Measurements from ENCODE around the gene GGCX.

Gene GGCX

DNA sequence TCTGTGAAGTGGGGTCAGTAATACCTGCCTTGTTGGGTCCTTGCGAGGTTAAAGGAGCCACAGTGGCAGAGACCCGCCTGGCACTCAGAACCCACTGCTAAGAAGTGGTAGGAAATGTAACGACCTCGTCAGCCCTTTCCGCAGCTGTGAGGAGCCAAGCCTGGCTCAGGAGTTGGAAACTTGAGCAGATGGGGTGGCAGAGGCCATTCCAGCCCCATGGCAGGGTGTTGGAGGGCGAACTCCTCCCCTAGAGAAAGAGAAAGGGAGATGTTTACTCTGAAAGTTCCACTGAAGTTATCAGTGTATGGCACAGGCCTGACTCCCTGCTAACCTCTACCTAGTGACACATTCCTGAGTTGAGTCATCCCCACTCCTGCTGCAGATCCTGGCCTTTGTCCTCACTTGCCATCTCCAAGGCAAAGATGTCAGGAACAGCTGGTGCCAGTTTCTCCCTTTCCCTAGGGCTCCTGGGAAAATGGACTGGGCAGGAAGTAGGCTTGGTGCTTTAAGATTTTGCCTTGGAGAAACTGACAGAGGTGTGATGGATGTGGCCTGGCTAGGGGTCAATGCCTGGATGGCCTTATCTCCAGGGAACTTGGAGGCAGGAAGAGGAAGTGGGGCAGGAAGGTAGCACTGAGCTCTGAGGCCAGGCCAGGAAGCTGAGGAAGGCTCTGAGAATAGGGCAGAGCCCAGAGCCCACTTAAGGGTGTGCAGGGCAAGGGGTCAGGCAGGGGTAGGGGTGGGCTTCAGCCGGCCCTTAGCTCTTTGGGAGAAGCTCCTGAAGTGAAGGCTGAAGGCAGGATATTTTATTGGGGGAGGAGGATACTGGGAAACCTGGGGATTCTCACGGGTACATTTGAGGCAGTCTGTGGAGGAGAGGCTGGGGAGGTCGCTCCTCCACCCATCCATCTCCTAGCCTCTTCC lies 23.8 kb upstream of the GGCX start:
- Histone ChIP-seq H3K27me3 (ENCODE audit: control insufficient read depth in 5 of 5, insufficient read depth in 4 of 5, low read length in 5 of 5) (no peaks in the 10 kb centered on the region), H3K36me3 (ENCODE audit: control insufficient read depth in 5 of 5, insufficient read depth in 5 of 5, low read length in 5 of 5) (peaks cover 0 to 4% (median 0%) of the 10 kb centered on the region in 5 donors), H3K27ac (ENCODE audit: low read depth, low read length) (peak overlapping the region; percentile 92), H3K4me3 (ENCODE audit: low read depth in 1 of 5, low read length in 5 of 5) (peak overlapping the region; percentile 68 to 82 (median 79)), H3K9ac (ENCODE audit: low read length in 5 of 5) (peak overlapping the region; percentile 29 to 84 (median 79)), H3K9me3 (ENCODE audit: control insufficient read depth in 5 of 5, low read length in 5 of 5) (no peaks in the 10 kb centered on the region), H3K4me1 (ENCODE audit: control insufficient read depth in 5 of 5, insufficient read depth in 5 of 5, low read length in 5 of 5) (peaks cover 14 to 77% (median 56%) of the 10 kb centered on the region in 5 donors)

DNA sequence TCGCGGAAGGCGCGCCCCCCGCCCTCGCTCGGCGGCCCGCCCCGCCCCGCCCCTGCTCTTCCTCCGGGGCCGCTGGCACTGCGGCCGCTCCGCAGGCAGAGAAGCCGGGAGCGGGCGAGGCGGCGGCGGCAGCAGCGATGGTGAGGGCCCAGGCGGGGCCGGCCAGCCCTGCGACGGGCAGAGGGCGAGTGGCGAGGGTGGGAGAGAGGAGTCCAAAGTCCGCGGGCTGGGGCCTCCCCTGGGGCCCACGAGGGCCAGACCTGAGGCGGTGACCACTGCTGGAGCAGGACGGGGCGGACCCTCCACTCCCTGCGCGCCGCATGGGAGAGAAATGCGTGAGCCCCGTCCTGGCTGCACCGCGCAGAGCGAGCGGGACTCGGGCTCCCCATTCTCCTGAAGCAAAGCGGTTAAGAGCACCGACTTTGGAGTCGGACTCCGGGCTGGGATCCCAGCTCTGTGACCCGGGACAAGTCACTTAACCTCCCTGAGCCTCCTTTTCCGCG lies 23.1 kb upstream of the GGCX start, which contains the start of gene VAMP5:
Gene VAMP5 (plus strand): TSS at position 78 of the 503 bp plus-strand sequence. CDS start 60 bp downstream, at position 138.
- Histone ChIP-seq H3K4me3 (ENCODE audit: low read depth in 1 of 5, low read length in 5 of 5) (peak within 1 kb of the TSS; percentile 68 to 82 (median 79)), H3K36me3 (ENCODE audit: control insufficient read depth in 5 of 5, insufficient read depth in 5 of 5, low read length in 5 of 5) (peaks cover 0 to 4% (median 0%) of the 10 kb centered on the region in 5 donors), H3K27ac (ENCODE audit: low read depth, low read length) (peak within 1 kb of the TSS; percentile 92), H3K9ac (ENCODE audit: low read length in 5 of 5) (peak within 1 kb of the TSS; percentile 35 to 84 (median 79)), H3K4me1 (ENCODE audit: control insufficient read depth in 5 of 5, insufficient read depth in 5 of 5, low read length in 5 of 5) (peaks cover 14 to 75% (median 58%) of the 10 kb centered on the region in 5 donors), H3K27me3 (ENCODE audit: control insufficient read depth in 5 of 5, insufficient read depth in 4 of 5, low read length in 5 of 5) (no peaks in the 10 kb centered on the region), H3K9me3 (ENCODE audit: control insufficient read depth in 5 of 5, low read length in 5 of 5) (no peaks in the 10 kb centered on the region)

DNA sequence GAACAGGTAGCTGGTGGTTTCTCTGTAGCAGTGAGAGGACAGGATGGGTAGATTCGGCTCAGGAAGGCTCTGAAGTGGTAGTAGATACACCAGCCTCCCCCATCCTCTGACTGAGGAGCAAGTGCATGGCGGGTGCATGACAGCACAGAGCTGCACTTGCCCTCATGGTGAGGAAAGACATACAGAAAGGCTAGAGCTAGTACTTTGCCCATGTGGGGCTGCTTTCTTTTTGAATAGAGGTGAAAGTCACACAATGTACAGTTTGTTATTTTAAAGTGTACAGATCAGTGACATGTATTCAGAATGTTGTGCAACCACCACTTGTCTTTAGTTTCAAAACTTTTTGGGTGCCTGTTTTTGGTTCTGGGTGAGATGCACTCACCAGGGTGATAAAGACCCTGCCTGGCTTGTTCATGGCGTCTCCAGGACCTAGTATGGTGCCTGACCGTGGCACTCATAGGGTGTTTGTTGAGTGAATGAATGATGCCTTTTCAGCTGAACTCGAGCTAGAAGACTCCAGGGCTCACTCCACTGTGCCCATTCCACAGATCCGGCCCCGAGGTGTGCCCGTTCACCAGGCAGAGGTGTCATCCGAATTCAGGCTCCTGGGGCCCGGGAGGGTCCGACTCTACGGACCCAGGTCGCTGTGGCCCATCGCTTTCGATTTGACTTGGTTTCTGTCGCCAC lies 22.5 kb upstream of the GGCX start:
- H3K9ac ChIP-seq (ENCODE audit: low read length in 5 of 5): peak overlapping the region; percentile 35 to 83 (median 68)
- H3K9me3 ChIP-seq (ENCODE audit: control insufficient read depth in 5 of 5, low read length in 5 of 5): no peaks in the 10 kb centered on the region
- H3K36me3 ChIP-seq (ENCODE audit: control insufficient read depth in 5 of 5, insufficient read depth in 5 of 5, low read length in 5 of 5): peaks cover 0 to 4% (median 0%) of the 10 kb centered on the region in 5 donors
- peaks cover 16 to 75% (median 58%) of the 10 kb centered on the region in 5 donors for H3K4me1 ChIP-seq (ENCODE audit: control insufficient read depth in 5 of 5, insufficient read depth in 5 of 5, low read length in 5 of 5)
- no peaks in the 10 kb centered on the region for H3K27me3 ChIP-seq (ENCODE audit: control insufficient read depth in 5 of 5, insufficient read depth in 4 of 5, low read length in 5 of 5)
- H3K27ac ChIP-seq (ENCODE audit: low read depth, low read length): peak overlapping the region; percentile 92
- H3K4me3 ChIP-seq (ENCODE audit: low read depth in 1 of 5, low read length in 5 of 5): peak overlapping the region; percentile 65 to 82 (median 74)

DNA sequence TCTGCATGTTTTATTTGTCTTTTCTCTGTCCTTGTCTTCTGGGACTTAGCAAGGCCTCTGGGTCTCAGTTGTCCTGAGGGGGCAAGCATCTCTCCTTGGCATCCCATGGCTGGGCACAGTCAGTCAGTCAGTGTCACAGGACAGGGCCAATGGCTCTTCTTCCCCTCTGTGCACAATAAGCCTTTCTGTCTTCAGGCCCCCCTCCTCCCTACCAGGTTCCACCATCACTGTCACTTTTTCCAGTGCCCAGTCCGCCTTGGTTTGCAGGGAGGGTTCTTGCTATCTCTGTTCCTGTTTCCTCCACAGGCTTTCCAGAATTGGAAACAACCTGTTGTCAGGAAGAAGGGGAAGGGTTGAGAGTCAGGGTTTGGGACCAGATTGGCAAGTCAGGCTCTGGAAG lies 21.2 kb upstream of the GGCX start:
- Histone ChIP-seq H3K27me3 (ENCODE audit: control insufficient read depth in 5 of 5, insufficient read depth in 4 of 5, low read length in 5 of 5) (no peaks in the 10 kb centered on the region), H3K4me1 (ENCODE audit: control insufficient read depth in 5 of 5, insufficient read depth in 5 of 5, low read length in 5 of 5) (peaks cover 12 to 75% (median 59%) of the 10 kb centered on the region in 5 donors), H3K36me3 (ENCODE audit: control insufficient read depth in 5 of 5, insufficient read depth in 5 of 5, low read length in 5 of 5) (peaks cover 0 to 4% (median 0%) of the 10 kb centered on the region in 5 donors), H3K27ac (ENCODE audit: low read depth, low read length) (no peak overlapping the region), H3K9ac (ENCODE audit: low read length in 5 of 5) (no peak overlapping the region), H3K9me3 (ENCODE audit: control insufficient read depth in 5 of 5, low read length in 5 of 5) (no peaks in the 10 kb centered on the region), H3K4me3 (ENCODE audit: low read depth in 1 of 5, low read length in 5 of 5) (no peak overlapping the region)

DNA sequence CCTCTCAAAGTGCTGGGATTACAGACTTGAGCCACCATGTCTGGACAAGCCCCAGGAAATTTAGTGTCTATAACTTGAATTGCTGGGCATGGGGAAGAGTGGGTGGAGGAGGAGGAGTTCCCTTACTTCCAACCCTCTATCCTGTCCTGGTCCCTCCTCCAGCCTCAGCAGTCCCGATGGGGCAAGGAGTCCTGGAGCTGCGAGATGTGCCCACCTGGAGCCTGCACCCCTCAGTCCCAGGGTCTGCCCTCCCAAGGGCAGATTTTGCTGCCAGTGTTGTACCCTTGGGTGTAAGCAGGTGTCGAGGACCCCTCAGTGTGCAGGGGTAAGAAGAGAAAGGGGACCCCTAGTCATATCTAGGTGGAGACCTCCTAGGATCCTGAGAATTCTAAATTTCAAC lies 18.9 kb upstream of the GGCX start:
- Histone ChIP-seq H3K27ac (ENCODE audit: low read depth, low read length) (peak overlapping the region; percentile 73), H3K4me1 (ENCODE audit: control insufficient read depth in 5 of 5, insufficient read depth in 5 of 5, low read length in 5 of 5) (peaks cover 9 to 65% (median 56%) of the 10 kb centered on the region in 5 donors), H3K36me3 (ENCODE audit: control insufficient read depth in 5 of 5, insufficient read depth in 5 of 5, low read length in 5 of 5) (peaks cover 0 to 4% (median 0%) of the 10 kb centered on the region in 5 donors), H3K9ac (ENCODE audit: low read length in 5 of 5) (peak overlapping the region in 1 of 5 donors; percentile 53), H3K27me3 (ENCODE audit: control insufficient read depth in 5 of 5, insufficient read depth in 4 of 5, low read length in 5 of 5) (no peaks in the 10 kb centered on the region), H3K4me3 (ENCODE audit: low read depth in 1 of 5, low read length in 5 of 5) (no peak overlapping the region), H3K9me3 (ENCODE audit: control insufficient read depth in 5 of 5, low read length in 5 of 5) (no peaks in the 10 kb centered on the region)

DNA sequence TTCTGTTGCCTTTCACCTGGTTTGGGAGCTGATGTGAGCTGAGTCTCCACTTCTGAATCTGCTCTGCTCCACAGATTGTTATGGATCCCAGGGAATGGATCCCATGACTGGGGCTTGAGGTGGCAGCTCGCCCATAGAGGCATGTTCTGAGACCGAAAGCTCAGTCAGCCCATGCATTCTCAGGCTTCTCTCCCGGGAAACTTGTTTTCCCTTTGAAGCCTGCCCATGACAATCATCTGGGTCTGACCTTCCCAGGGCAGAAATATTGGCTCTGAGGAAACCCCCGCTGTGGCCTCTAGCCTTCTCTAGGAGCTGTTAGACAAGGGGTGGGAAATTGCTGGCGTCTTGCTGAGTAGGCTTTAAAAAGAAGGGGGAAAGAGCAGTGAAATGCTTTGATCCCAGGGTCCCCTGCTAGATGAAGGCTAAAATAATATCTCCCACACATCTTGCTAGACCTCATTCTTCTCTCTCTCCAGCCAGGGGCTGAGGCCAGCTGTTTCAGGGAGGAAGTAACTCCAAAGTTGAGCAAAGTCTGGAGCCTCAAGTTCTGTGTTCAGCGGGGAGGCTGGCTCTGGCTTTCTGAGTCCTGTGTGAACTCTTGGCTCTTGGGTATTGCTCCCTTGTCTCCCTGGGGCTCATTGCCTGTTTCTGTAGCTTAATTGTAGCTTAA lies 18.1 kb upstream of the GGCX start:
- Histone ChIP-seq H3K27me3 (ENCODE audit: control insufficient read depth in 5 of 5, insufficient read depth in 4 of 5, low read length in 5 of 5) (no peaks in the 10 kb centered on the region), H3K36me3 (ENCODE audit: control insufficient read depth in 5 of 5, insufficient read depth in 5 of 5, low read length in 5 of 5) (peaks cover 0 to 4% (median 0%) of the 10 kb centered on the region in 5 donors), H3K4me1 (ENCODE audit: control insufficient read depth in 5 of 5, insufficient read depth in 5 of 5, low read length in 5 of 5) (peaks cover 6 to 57% (median 48%) of the 10 kb centered on the region in 5 donors), H3K4me3 (ENCODE audit: low read depth in 1 of 5, low read length in 5 of 5) (peak overlapping the region in 3 of 5 donors; percentile 21 to 60 (median 31)), H3K27ac (ENCODE audit: low read depth, low read length) (peak overlapping the region; percentile 73), H3K9me3 (ENCODE audit: control insufficient read depth in 5 of 5, low read length in 5 of 5) (no peaks in the 10 kb centered on the region), H3K9ac (ENCODE audit: low read length in 5 of 5) (peak overlapping the region; percentile 4 to 73 (median 42))

DNA sequence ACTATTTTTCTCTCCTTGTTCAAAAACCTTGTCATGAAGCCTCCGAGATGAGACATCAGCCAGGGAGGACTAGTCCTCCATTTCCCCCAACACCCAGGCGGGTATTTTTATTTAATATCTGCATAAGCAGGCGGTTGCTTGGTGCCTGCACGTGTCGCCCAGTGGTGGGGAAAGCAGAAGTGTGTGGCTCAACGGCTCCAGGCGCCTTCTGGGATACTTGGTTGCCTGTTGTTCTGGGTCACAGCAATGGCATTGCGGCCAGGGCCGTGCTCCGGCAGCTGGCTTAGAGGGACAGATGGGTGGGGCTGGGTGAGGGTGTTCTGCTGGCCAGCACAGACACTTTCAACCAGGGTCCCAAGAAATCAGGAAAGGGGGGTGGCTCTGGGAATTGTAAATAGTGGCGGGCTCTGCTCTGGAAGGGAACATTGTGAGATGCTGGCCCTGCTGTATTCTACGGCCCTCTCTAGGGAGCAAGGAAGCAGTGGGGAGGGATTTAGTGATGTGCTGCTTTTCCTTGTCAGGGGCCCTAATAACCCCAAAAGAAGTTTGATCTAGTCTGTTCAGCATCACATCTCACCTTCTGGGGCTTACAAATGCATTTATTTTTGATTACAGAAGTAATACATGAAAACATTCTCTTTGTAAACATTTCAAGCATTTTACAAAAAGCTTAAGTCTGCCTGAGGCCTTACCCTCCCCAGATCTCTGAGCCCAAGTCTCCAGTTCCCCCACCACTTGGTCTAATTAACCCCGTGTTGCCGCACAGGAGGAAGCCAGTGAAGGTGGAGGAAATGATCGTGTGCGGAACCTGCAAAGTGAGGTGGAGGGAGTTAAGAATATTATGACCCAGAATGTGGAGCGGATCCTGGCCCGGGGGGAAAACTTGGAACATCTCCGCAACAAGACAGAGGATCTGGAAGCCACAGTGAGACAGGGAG lies 17.2 kb upstream of the GGCX start:
- Histone ChIP-seq H3K4me1 (ENCODE audit: control insufficient read depth in 5 of 5, insufficient read depth in 5 of 5, low read length in 5 of 5) (peaks cover 6 to 51% (median 41%) of the 10 kb centered on the region in 5 donors), H3K9ac (ENCODE audit: low read length in 5 of 5) (peak overlapping the region; percentile 21 to 73 (median 42)), H3K36me3 (ENCODE audit: control insufficient read depth in 5 of 5, insufficient read depth in 5 of 5, low read length in 5 of 5) (peaks cover 0 to 4% (median 0%) of the 10 kb centered on the region in 5 donors), H3K27ac (ENCODE audit: low read depth, low read length) (peak overlapping the region; percentile 73), H3K27me3 (ENCODE audit: control insufficient read depth in 5 of 5, insufficient read depth in 4 of 5, low read length in 5 of 5) (no peaks in the 10 kb centered on the region), H3K9me3 (ENCODE audit: control insufficient read depth in 5 of 5, low read length in 5 of 5) (no peaks in the 10 kb centered on the region), H3K4me3 (ENCODE audit: low read depth in 1 of 5, low read length in 5 of 5) (peak overlapping the region; percentile 29 to 60 (median 55))

DNA sequence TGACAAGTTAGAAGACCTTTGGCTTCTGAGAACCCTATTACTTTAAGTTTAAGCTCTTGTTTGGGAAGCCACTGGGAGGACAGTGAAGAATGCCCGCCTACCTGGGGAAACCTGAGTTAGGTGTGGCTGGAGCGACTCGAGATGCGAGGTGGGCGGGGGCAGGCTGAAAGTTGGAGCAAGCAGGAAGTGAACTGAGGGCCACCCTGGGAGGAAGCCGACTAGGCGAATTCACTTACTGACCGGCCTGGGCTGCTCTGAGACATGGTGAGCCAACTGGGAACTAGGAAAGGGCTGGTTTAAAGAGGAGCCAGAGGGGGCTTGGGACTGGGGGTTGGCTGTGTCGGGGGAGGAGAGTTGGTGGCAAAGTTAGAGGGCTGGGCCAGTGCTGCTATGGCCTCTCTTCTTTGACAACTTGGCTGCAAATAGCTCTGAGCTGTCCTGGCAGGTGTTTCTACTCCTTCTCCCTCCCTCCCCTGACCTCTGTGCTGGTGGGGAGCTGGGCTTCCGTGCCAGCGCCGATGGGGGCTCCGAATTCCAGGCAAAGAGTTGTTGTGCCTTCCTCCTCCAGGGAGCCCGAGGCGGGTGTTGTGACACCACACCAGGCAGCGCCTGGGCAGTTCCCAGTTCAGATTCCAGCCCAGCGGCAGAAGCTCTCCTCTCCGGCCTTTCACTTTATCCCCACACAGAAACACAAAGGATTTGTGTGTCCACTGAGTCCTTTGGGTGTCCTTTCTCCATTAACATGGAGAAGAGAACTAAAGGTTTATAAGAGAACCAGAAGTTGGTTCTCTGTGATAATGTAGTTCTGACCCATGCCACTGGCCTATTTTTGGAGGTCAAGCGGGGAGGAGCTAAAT lies 16.3 kb upstream of the GGCX start, which contains the start of gene VAMP8:
Gene VAMP8 (plus strand): TSS at position 201 of the 857 bp plus-strand sequence. CDS start 61 bp downstream, at position 262.
- H3K9me3 ChIP-seq (ENCODE audit: control insufficient read depth in 5 of 5, low read length in 5 of 5): no peaks in the 10 kb centered on the region
- peak within 1 kb of the TSS; percentile 35 to 62 (median 58) for H3K4me3 ChIP-seq (ENCODE audit: low read depth in 1 of 5, low read length in 5 of 5)
- peaks cover 6 to 44% (median 40%) of the 10 kb centered on the region in 5 donors for H3K4me1 ChIP-seq (ENCODE audit: control insufficient read depth in 5 of 5, insufficient read depth in 5 of 5, low read length in 5 of 5)
- peaks cover 0 to 4% (median 0%) of the 10 kb centered on the region in 5 donors for H3K36me3 ChIP-seq (ENCODE audit: control insufficient read depth in 5 of 5, insufficient read depth in 5 of 5, low read length in 5 of 5)
- peak within 1 kb of the TSS; percentile 73 for H3K27ac ChIP-seq (ENCODE audit: low read depth, low read length)
- no peaks in the 10 kb centered on the region for H3K27me3 ChIP-seq (ENCODE audit: control insufficient read depth in 5 of 5, insufficient read depth in 4 of 5, low read length in 5 of 5)
- H3K9ac ChIP-seq (ENCODE audit: low read length in 5 of 5): peak within 1 kb of the TSS; percentile 38 to 73 (median 59)
